ENCODE measurements around the gene FADS2. TPM values are rescaled to one million over a fixed set of nuclear protein-coding genes. Genes with fewer than 3 reads are reported as not detected.

Gene FADS2
- total RNA-seq = 35.9 and 42.7 TPM in 2 replicates

GRCh38 chr11:61827571-61828378, at the start of gene FADS2:
TSS of gene FADS2 (plus strand) at chr11:61828300. CDS start at chr11:61828391, 91 bp downstream.

GRCh38 chr11:61792310-61793082, 35.6 kb upstream of the FADS2 start, which contains the start of the genes FEN1 and TMEM258:
TSS of gene FEN1 (plus strand) at chr11:61792911. CDS start at chr11:61795362, 2,451 bp downstream.
TSS of gene TMEM258 (minus strand) at chr11:61792599. CDS start at chr11:61792558, 41 bp downstream.

GRCh38 chr11:61816736-61817455, 11.2 kb upstream of the FADS2 start, which contains the start of gene FADS1:
TSS of gene FADS1 (minus strand) at chr11:61817003. CDS start at chr11:61816929, 74 bp downstream.

GRCh38 chr11:61891331-61892084, 63.4 kb downstream of the FADS2 start, which contains the start of gene FADS3:
TSS of gene FADS3 (minus strand) at chr11:61891545. CDS start at chr11:61891381, 164 bp downstream.

Other genes with a start within 250 kb of the FADS2 start
- gene SYT7, start 247.2 kb upstream of the FADS2 start, total RNA-seq = 2.2 and 3.8 TPM in 2 replicates
- gene DAGLA, start 147.9 kb upstream of the FADS2 start, total RNA-seq = 1.6 TPM in 2 replicates
- gene MYRF, start 75.7 kb upstream of the FADS2 start, total RNA-seq = 0.31 and 0.44 TPM in 2 replicates
- gene TMEM258, start 35.7 kb upstream of the FADS2 start, total RNA-seq = 66.2 and 71.3 TPM in 2 replicates
- gene FEN1, start 35.4 kb upstream of the FADS2 start, total RNA-seq = 10.7 and 12.1 TPM in 2 replicates
- gene FADS1, start 11.3 kb upstream of the FADS2 start, total RNA-seq = 30.2 and 37.8 TPM in 2 replicates
- 66.8 and 89.6 TPM in 2 replicates for gene FADS3, start 63.2 kb downstream of the FADS2 start, total RNA-seq
- gene RAB3IL1, start 89.3 kb downstream of the FADS2 start, total RNA-seq = 13.3 and 16.0 TPM in 2 replicates
- 1.2 and 2.5 TPM in 2 replicates for gene BEST1, start 122.1 kb downstream of the FADS2 start, total RNA-seq
- 5,288 and 6,400 TPM in 2 replicates for gene FTH1, start 139.3 kb downstream of the FADS2 start, total RNA-seq